Activated naive CD8-positive, alpha-beta T cell treated with anti-CD3 and anti-CD28 coated beads for 36 hours (primary cell): ENCODE results near the gene SLC7A14. TPM values are rescaled to one million over a fixed set of nuclear protein-coding genes. Genes with fewer than 3 reads are reported as not detected.

Experiments
- DNase-seq: peaks from one replicate; pipeline ENCODE4 v3.0.0; 2021
- H3K27ac Mint-ChIP-seq: one replicate; pipeline ENCODE4 v1.8.0; 2022; ENCODE audit warnings: mild to moderate bottlenecking, moderate library complexity, mixed read lengths
- H3K27me3 Mint-ChIP-seq: one replicate; pipeline ENCODE4 v1.8.0; 2022; ENCODE audit warnings: mild to moderate bottlenecking, mixed read lengths
- H3K36me3 Mint-ChIP-seq: one replicate; pipeline ENCODE4 v1.8.0; 2021; ENCODE audit warnings: mild to moderate bottlenecking, mixed read lengths
- H3K4me1 Mint-ChIP-seq: one replicate; pipeline ENCODE4 v1.8.0; 2021; ENCODE audit warnings: mixed read lengths
- H3K4me3 Mint-ChIP-seq: one replicate; pipeline ENCODE4 v1.8.0; 2022; ENCODE audit warnings: mild to moderate bottlenecking, moderate library complexity, mixed read lengths
- H3K9me3 Mint-ChIP-seq: one replicate; pipeline ENCODE4 v1.8.0; 2022; ENCODE audit warnings: mixed read lengths
- total RNA-seq, 2 experiments: library from RNA; stranded (reverse); gene quantifications; one replicate each; pipeline ENCODE4 v1.2.3, GENCODE V29; 2021

SLC7A14 gene
- total RNA-seq, 2 experiments from 2014 or later, result not detected

DNA sequence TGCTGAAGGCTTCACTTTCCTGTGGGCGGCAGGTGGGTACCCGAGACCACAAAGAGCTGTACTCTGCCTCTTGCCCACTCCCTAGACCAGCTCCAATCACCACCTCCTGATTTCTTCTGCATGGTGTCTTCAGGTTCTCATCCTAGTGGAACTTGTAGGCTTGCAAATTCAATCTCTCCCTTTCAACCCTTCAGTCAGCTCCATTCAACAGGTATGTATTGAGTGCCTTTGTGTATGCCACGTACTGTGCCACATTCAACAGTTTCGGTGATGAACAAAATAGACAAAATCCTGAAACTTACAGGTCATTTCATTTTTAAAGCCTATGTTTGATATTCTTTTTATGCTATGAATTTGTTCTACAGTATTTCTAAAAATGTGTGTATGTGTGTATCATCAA lies 172.6 kb downstream of the SLC7A14 start:
- Mint-ChIP-seq H3K27ac (no peak overlapping the region), H3K36me3 (peaks cover 2% of the 10 kb centered on the region), H3K4me3 (no peak overlapping the region), H3K27me3 (peaks cover 17% of the 10 kb centered on the region), H3K9me3 (no peaks in the 10 kb centered on the region), H3K4me1 (peaks cover 7% of the 10 kb centered on the region)
- no peak for DNase-seq

DNA sequence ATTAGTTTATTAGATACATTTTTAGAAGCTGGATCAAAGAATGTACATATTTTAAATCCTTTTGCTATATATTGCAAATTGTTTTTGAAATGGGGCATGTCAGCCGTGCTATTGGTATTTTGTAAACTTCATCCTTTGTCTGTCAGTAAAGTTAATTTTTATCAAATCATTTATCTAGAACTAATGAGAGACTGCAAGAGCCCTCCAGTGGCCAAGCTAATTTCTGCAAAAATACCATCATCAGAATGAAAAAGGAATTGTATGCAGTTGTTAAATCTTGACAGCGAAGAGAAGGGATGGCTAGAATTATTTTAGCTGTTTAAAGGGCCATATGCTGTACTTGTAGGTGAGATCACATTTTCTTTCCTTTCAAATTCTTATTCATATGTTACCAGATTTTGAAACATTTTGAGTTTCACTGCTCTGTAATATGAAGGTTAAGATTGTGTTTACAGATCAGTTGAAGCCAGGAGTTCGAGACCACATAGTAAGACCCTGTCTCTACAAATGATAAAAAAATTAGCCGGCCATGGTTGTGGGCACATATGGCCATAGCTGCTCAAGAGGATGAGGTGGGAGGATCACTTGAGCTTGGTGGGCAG lies 175.3 kb downstream of the SLC7A14 start:
- peaks cover 1% of the 10 kb centered on the region for H3K27me3 Mint-ChIP-seq
- H3K9me3 Mint-ChIP-seq, result no peaks in the 10 kb centered on the region
- H3K4me3 Mint-ChIP-seq, result no peak overlapping the region
- H3K27ac Mint-ChIP-seq, result no peak overlapping the region
- H3K4me1 Mint-ChIP-seq, result peaks cover 5% of the 10 kb centered on the region
- H3K36me3 Mint-ChIP-seq, result no peaks in the 10 kb centered on the region
- DNase-seq, result no peak

Other genes starting within 250 kb of the SLC7A14 start
- 10 to 100 TPM; 15.2 to 15.6 TPM for gene SKIL, start 228.4 kb downstream of the SLC7A14 start, total RNA-seq
- gene CLDN11, start 167.2 kb downstream of the SLC7A14 start, total RNA-seq, result not detected